Fibroblast of lung (primary cell): ENCODE data around the gene SCAF11. TPM values are rescaled to one million over a fixed set of nuclear protein-coding genes. Genes with fewer than 3 reads are reported as not detected.
"Not testable (repeated sequence)": the region's sequence is repeated elsewhere in the genome, so short reads cannot be mapped to it uniquely, and the experiment has no call there.

Source experiments
- DNase-seq, 2 donors: peaks; one replicate each; pipeline versions ENCODE4 v3.0.0 to v3.0.0-alpha.2; 2010; ENCODE audit warnings: low read depth in 2 of 2
- H2AFZ ChIP-seq: 2 replicates; pipeline ENCODE4 v1.5.1; 2012; ENCODE audit warnings: low read length, control low read depth, inconsistent platforms
- H3K27ac ChIP-seq: 2 replicates; pipeline ENCODE4 v1.5.1; 2011; ENCODE audit warnings: low read length, control low read depth; ENCODE audit not compliant: insufficient read depth
- H3K27me3 ChIP-seq: 2 replicates; pipeline ENCODE4 v1.5.1; 2011; ENCODE audit warnings: mild to moderate bottlenecking, low read length; ENCODE audit not compliant: control insufficient read depth, insufficient read depth
- H3K36me3 ChIP-seq: 2 replicates; pipeline ENCODE4 v1.5.1; 2011; ENCODE audit warnings: low read length; ENCODE audit not compliant: control insufficient read depth, insufficient read depth
- H3K4me1 ChIP-seq: 2 replicates; pipeline ENCODE4 v1.5.1; 2011; ENCODE audit warnings: low read length; ENCODE audit not compliant: control insufficient read depth, insufficient read depth; ENCODE audit errors: extremely low read depth
- H3K4me2 ChIP-seq: 2 replicates; pipeline ENCODE4 v1.5.1; 2011; ENCODE audit warnings: low read length, control low read depth; ENCODE audit not compliant: insufficient read depth; ENCODE audit errors: extremely low read depth
- H3K4me3 ChIP-seq, 4 experiments: fragments of 200-600 bp in 1 of 4; sonication (generic) in 1 of 4; replicated peaks in 1 of 4; 2 replicates each; pipeline ENCODE4 v1.5.1; 2011 to 2016; ENCODE audit warnings: low read length in 4 of 4, low read depth in 3 of 4, mild to moderate bottlenecking in 3 of 4, control low read depth in 2 of 4, inconsistent platforms in 1 of 4, mixed read lengths in 1 of 4; ENCODE audit not compliant: insufficient read depth in 1 of 4; ENCODE audit errors: control extremely low read depth in 1 of 4
- H3K79me2 ChIP-seq: 2 replicates; pipeline ENCODE4 v1.5.1; 2012; ENCODE audit warnings: mild to moderate bottlenecking, low read length, inconsistent platforms; ENCODE audit not compliant: control insufficient read depth, insufficient read depth
- H3K9ac ChIP-seq: 2 replicates; pipeline ENCODE4 v1.5.1; 2011; ENCODE audit warnings: mild to moderate bottlenecking, low read length, control low read depth; ENCODE audit not compliant: insufficient read depth
- H3K9me3 ChIP-seq: 2 replicates; pipeline ENCODE4 v1.5.1; 2012; ENCODE audit warnings: low read depth, low read length; ENCODE audit not compliant: control insufficient read depth, insufficient read depth
- H4K20me1 ChIP-seq: 2 replicates; pipeline ENCODE4 v1.5.1; 2011; ENCODE audit warnings: low read length; ENCODE audit not compliant: control insufficient read depth, insufficient read depth; ENCODE audit errors: extremely low read depth
- EZH2 ChIP-seq: IDR thresholded peaks from 2 replicates; pipeline ENCODE4 v1.5.1; 2012; ENCODE audit warnings: low read length, control low read depth, mild to moderate bottlenecking; ENCODE audit errors: missing control alignments
- polyA plus RNA-seq, 2 donors: library from polyadenylated mRNA; depleted of rRNA in 1 of 2; stranded (reverse) in 1 of 2; unstranded in 1 of 2; fragments of >200 nt; gene quantifications; 2 replicates each; pipeline ENCODE4 v1.2.1, GENCODE V29; 2011 to 2012; ENCODE audit warnings: missing spikeins in 1 of 2
- total RNA-seq: library from RNA; depleted of rRNA; stranded (reverse); fragments of >200 nt; gene quantifications from 2 replicates; pipeline ENCODE4 v1.2.1, GENCODE V29; 2014
- TF ChIP-seq, protein P1 (sequence below), 2 donors: IDR thresholded peaks in 1 of 2; conservative IDR thresholded peaks in 1 of 2; 1 replicate in 1 of 2; 2 replicates in 1 of 2; pipeline ENCODE4 v1.5.1; 2011 to 2012; ENCODE audit warnings: low read length in 2 of 2, control low read depth in 1 of 2, inconsistent platforms in 1 of 2, low read depth in 1 of 2, mild to moderate bottlenecking in 1 of 2

SCAF11 gene
- total and polyA plus RNA-seq, 2 donors (not counting 1 experiment from before 2014, with no cell fraction given), result 43.8 to 79.4 TPM

DNA sequence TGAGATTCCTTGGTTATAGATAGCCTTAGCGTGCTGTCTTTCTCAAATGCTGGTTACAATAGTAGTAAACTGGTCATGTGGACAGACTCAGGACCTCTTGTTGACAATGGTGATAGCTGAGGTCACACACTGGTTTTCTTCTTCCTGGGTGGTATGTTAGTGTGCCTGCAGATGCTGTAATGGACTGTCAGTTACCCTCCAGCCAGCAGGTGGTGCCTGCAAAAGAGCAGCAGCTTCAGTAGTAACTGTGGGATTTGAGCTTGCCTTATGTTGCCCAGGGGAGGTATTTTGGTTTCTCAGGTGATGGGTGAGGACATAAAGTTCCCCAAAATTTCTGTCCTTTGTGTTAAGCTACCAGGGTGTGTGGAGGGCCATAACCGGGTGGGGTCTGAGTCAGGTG lies 33.7 kb upstream of the SCAF11 start:
- H3K27me3 ChIP-seq, result no peaks in the 10 kb centered on the region
- no peaks in the 10 kb centered on the region for H4K20me1 ChIP-seq
- H3K9me3 ChIP-seq, result no peaks in the 10 kb centered on the region
- DNase-seq, result no peak
- H3K4me1 ChIP-seq, result no peaks in the 10 kb centered on the region
- no peak overlapping the region for H3K27ac ChIP-seq
- H3K4me3 ChIP-seq, result no peak overlapping the region
- no peak overlapping the region for H3K9ac ChIP-seq
- no peaks in the 10 kb centered on the region for H3K79me2 ChIP-seq
- no peak overlapping the region for H2AFZ ChIP-seq
- no peak overlapping the region for H3K4me2 ChIP-seq
- no peak for TF ChIP-seq EZH2
- H3K36me3 ChIP-seq, result no peaks in the 10 kb centered on the region

DNA sequence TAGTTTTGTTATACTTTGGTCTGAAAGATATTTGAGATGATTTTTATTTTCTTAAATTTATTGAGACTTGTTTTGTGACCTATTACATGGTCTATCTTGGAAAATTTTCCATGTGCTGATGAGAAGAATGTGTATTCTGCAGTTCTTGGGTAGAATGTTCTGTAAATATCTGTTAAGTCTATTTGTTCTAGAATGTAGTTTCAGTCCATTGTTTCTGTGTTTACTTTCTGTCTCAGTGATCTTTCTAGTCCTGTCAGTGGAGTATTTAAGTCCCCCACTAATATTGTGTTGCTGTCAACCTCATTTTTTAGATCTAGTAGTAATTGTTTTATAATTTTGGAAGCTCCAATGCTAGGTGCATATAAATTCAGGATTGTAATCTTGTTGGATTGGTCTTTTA lies 30.4 kb upstream of the SCAF11 start:
- Histone ChIP-seq H3K27ac (no peak overlapping the region), H3K4me3 (no peak overlapping the region), H3K9ac (no peak overlapping the region), H3K9me3 (no peaks in the 10 kb centered on the region), H3K4me2 (no peak overlapping the region), H3K27me3 (no peaks in the 10 kb centered on the region), H2AFZ (no peak overlapping the region), H3K36me3 (no peaks in the 10 kb centered on the region), H3K79me2 (no peaks in the 10 kb centered on the region), H4K20me1 (no peaks in the 10 kb centered on the region), H3K4me1 (no peaks in the 10 kb centered on the region)
- no peak for TF ChIP-seq EZH2
- TF ChIP-seq, protein P1, sequence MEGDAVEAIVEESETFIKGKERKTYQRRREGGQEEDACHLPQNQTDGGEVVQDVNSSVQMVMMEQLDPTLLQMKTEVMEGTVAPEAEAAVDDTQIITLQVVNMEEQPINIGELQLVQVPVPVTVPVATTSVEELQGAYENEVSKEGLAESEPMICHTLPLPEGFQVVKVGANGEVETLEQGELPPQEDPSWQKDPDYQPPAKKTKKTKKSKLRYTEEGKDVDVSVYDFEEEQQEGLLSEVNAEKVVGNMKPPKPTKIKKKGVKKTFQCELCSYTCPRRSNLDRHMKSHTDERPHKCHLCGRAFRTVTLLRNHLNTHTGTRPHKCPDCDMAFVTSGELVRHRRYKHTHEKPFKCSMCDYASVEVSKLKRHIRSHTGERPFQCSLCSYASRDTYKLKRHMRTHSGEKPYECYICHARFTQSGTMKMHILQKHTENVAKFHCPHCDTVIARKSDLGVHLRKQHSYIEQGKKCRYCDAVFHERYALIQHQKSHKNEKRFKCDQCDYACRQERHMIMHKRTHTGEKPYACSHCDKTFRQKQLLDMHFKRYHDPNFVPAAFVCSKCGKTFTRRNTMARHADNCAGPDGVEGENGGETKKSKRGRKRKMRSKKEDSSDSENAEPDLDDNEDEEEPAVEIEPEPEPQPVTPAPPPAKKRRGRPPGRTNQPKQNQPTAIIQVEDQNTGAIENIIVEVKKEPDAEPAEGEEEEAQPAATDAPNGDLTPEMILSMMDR (conservative IDR thresholded peaks at IDR 0.05 in 1 of 2, IDR thresholded peaks at IDR 0.05 in 1 of 2; ENCODE audit: low read depth in 1 of 2, low read length in 2 of 2), result no peak
- DNase-seq, result no peak

DNA sequence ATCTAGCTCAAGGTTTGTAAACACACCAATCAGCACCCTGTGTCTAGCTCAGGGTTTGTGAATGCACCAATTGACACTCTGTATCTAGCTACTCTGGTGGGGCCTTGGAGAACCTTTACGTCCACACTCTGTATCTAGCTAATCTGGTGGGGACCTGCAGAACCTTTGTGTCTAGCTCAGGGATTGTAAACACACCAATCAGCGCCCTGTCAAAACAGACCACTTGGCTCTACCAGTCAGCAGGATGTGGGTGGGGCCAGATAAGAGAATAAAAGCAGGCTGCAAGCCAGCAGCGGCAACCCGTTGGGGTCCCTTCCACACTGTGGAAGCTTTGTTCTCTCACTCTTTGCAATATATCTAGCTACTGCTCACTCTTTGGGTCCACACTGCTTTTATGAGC lies 28.3 kb upstream of the SCAF11 start:
- H2AFZ ChIP-seq, DNase-seq, H3K9ac ChIP-seq, H3K4me1 ChIP-seq, H3K9me3 ChIP-seq, H3K4me2 ChIP-seq, H3K79me2 ChIP-seq, H3K27me3 ChIP-seq, H4K20me1 ChIP-seq, H3K4me3 ChIP-seq, H3K36me3 ChIP-seq, H3K27ac ChIP-seq: not testable (repeated sequence)

DNA sequence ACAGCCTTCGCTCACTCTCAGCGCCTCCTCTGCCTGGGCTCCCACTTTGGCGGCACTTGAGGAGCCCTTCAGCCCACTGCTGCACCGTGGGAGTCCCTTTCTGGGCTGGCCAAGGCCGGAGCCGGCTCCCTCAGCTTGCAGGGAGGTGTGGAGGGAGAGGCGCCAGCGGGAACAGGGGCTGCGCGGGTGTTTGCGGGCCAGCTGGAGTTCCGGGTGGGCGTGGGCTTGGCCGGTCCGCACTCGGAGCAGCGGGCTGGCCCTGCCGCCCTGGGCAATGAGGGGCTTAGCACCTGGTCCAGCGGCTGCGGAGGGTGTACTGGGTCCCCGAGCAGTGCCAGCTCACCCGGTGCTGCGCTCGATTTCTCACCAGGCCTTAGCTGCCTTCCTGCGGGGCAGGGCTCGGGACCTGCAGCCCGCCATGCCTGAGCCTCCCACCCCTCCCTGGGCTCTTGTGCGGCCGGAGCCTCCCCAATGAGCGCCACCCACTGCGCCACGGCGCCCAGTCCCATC lies 27.5 kb upstream of the SCAF11 start:
- not testable (repeated sequence) for H3K4me3 ChIP-seq, H4K20me1 ChIP-seq, H3K27ac ChIP-seq, H3K4me1 ChIP-seq, H3K4me2 ChIP-seq, H3K27me3 ChIP-seq, DNase-seq, H2AFZ ChIP-seq, H3K36me3 ChIP-seq, H3K9me3 ChIP-seq, H3K79me2 ChIP-seq, H3K9ac ChIP-seq
